LNCaP clone FGC (cell line): ENCODE data around the gene SDK2.

Experiments used
- DNase-seq: peaks from one replicate; pipeline ENCODE4 v3.0.0-alpha.2; 2011; ENCODE audit warnings: low read depth
- H3K4me3 ChIP-seq: 2 replicates; pipeline ENCODE4 v1.5.1; 2011; ENCODE audit warnings: mild to moderate bottlenecking, low read depth, low read length, control low read depth
- CTCF ChIP-seq: IDR thresholded peaks from 2 replicates; pipeline ENCODE4 v1.5.1; 2012; ENCODE audit warnings: mild to moderate bottlenecking; ENCODE audit not compliant: control insufficient read depth, insufficient read depth; ENCODE audit errors: extremely low read depth

The SDK2 gene

GRCh38 chr17:73635101-73635817, 9.0 kb downstream of the SDK2 start:
- H3K4me3 ChIP-seq, result no peak overlapping the region
- DNase-seq, result no peak
- TF ChIP-seq CTCF, result no peak

DNA sequence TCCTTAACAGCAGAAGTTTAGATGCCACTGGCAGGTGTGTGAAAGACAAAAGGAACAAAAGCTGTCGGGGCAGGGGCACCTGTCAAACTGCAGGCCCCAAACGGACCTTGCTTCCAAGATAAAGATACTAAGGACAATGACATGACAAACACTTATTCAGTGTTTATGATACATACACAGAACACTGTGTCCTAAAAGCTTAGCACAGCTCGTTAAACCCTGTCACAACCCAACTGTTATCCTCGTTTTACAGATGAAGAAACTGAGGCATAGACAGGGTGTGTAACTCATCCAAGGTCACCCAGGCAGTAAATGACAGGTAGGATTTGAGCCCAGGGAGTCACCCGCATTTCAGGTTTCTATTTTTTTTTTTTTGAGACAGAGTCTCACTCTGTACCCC, 9.6 kb downstream of the SDK2 start:
- TF ChIP-seq CTCF, result no peak
- no peak overlapping the region for H3K4me3 ChIP-seq
- no peak for DNase-seq

GRCh38 chr17:73633736-73634135, 10.5 kb downstream of the SDK2 start:
- DNase-seq, result no peak
- no peak overlapping the region for H3K4me3 ChIP-seq
- no peak for TF ChIP-seq CTCF

GRCh38 chr17:73632513-73632912, 11.7 kb downstream of the SDK2 start:
- no peak overlapping the region for H3K4me3 ChIP-seq
- TF ChIP-seq CTCF, result no peak

GRCh38 chr17:73630965-73631595, 13.2 kb downstream of the SDK2 start:
- TF ChIP-seq CTCF, result no peak
- no peak overlapping the region for H3K4me3 ChIP-seq
- DNase-seq, result no peak

More at GRCh38 chr17:73632513-73632912, 11.7 kb downstream of the SDK2 start:
- no peak for DNase-seq

- no peak for DNase-seq
- TF ChIP-seq CTCF, result no peak
- H3K4me3 ChIP-seq, result no peak overlapping the region
Measured at GRCh38 chr17:73630531-73630930, 13.7 kb downstream of the SDK2 start.
